Activated CD4-positive, alpha-beta T cell treated with anti-CD3 and anti-CD28 coated beads, Interleukin-2, amount 50 U/mL, for 16 hours (primary cell): ENCODE results near the gene OR8J3.
"Not testable (repeated sequence)": the region's sequence is repeated elsewhere in the genome, so short reads cannot be mapped to it uniquely, and the experiment has no call there.

Experiments
- DNase-seq: peaks from one replicate; pipeline ENCODE4 v3.0.0-alpha.2; 2020

Gene OR8J3

GRCh38 chr11:56140151-56140661, at the start of gene OR8J3:
Gene OR8J3 (minus strand): TSS chr11:56140201. CDS start chr11:56137718, 2,483 bp downstream.
- DNase-seq: no peak

- no peak for DNase-seq
Observed at GRCh38 chr11:56188602-56189001, 48.6 kb upstream of the OR8J3 start.

GRCh38 chr11:56183459-56183858, 43.5 kb upstream of the OR8J3 start:
- no peak for DNase-seq

GRCh38 chr11:56176318-56176717, 36.3 kb upstream of the OR8J3 start, which contains the start of gene OR5J2:
Gene OR5J2 (plus strand): TSS chr11:56176618. CDS start chr11:56176618, 0 bp downstream.
- DNase-seq: no peak

- DNase-seq: no peak
Observed at GRCh38 chr11:56172256-56172830, 32.3 kb upstream of the OR8J3 start.

GRCh38 chr11:56163804-56164203, 23.8 kb upstream of the OR8J3 start:
- no peak for DNase-seq

- DNase-seq: no peak
Observed at GRCh38 chr11:56160217-56160616, 20.2 kb upstream of the OR8J3 start, which contains the start of gene OR8K5. Gene OR8K5 (minus strand): TSS chr11:56160317. CDS start chr11:56160317, 0 bp downstream.

- DNase-seq: no peak
Observed at GRCh38 chr11:56152333-56152732, 12.3 kb upstream of the OR8J3 start.

- no peak for DNase-seq
Observed at GRCh38 chr11:56151376-56151775, 11.4 kb upstream of the OR8J3 start.

- DNase-seq: not testable (repeated sequence)
Observed at GRCh38 chr11:56143681-56144080, 3.7 kb upstream of the OR8J3 start.

GRCh38 chr11:56122073-56122472, 17.9 kb downstream of the OR8J3 start, which contains the start of gene OR8H3:
Gene OR8H3 (plus strand): TSS chr11:56122373. CDS start chr11:56122373, 0 bp downstream.
- no peak for DNase-seq

- DNase-seq: no peak
Observed at GRCh38 chr11:56103210-56103737, 36.7 kb downstream of the OR8J3 start, which contains the start of gene OR8H2. Gene OR8H2 (plus strand): TSS chr11:56103687. CDS start chr11:56105043, 1,356 bp downstream.

GRCh38 chr11:56093008-56093407, 47.0 kb downstream of the OR8J3 start, which contains the start of gene OR8I2:
Gene OR8I2 (plus strand): TSS chr11:56093308. CDS start chr11:56093308, 0 bp downstream.
- no peak for DNase-seq

- no peak for DNase-seq
Observed at GRCh38 chr11:56089697-56090096, 50.3 kb downstream of the OR8J3 start.
